ENCODE results near the gene MBOAT2.

MBOAT2 gene

GRCh38 chr2:9018109-9018508 is 14.6 kb upstream of the MBOAT2 start:
- Histone ChIP-seq H3K4me1 (ENCODE audit: control insufficient read depth, low read length) (no peaks in the 10 kb centered on the region), H3K27ac (ENCODE audit: low read depth, low read length) (no peak overlapping the region), H3K4me3 (ENCODE audit: low read length) (no peak overlapping the region), H3K36me3 (ENCODE audit: control insufficient read depth, low read length) (no peaks in the 10 kb centered on the region), H3K4me2 (ENCODE audit: low read length) (no peak overlapping the region), H3K9me3 (ENCODE audit: control insufficient read depth, insufficient read depth, low read length) (0 out of 2 replicates have a peak, but pooled peaks cover 4% of the 10 kb centered on the region), H4K20me1 (ENCODE audit: control insufficient read depth, insufficient read depth, low read depth, low read length) (no peaks in the 10 kb centered on the region), H3F3A (ENCODE audit: control insufficient read depth, insufficient read depth) (no peaks in the 10 kb centered on the region), H3K79me2 (ENCODE audit: control insufficient read depth, low read length) (no peaks in the 10 kb centered on the region), H3K27me3 (ENCODE audit: control insufficient read depth, low read length) (peaks cover 5% of the 10 kb centered on the region), H3K9me2 (replicated peaks; ENCODE audit: control insufficient read depth, low read length) (no peaks in the 10 kb centered on the region)
- TF ChIP-seq EZH2phosphoT487 (IDR thresholded peaks at IDR 0.05; ENCODE audit: borderline replicate concordance, low read length) = no peak
- TF ChIP-seq CTCF (IDR thresholded peaks at IDR 0.05; ENCODE audit: low read depth, low read length, poor library complexity, severe bottlenecking) = no peak

DNA sequence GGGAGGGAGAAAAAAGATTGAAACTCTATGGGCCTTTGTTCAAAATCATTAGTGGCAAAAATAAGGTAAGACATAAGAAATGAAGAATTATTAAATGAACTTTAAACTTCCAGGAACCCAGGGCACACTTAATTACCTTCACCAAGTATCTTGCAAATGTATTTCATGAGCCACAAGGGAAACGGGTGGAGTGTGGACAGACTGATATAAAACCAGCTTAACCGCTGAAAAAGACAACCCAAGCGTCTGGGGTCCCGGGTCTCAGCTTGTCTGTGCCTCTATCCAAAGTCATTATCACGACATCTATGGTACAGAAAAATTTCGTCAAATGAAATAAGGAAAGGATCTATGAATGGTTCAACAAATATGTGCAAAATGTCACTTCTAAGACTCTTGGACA is 13.9 kb upstream of the MBOAT2 start:
- Histone ChIP-seq H3K4me3 (ENCODE audit: low read length) (no peak overlapping the region), H3K4me1 (ENCODE audit: control insufficient read depth, low read length) (no peaks in the 10 kb centered on the region), H3K36me3 (ENCODE audit: control insufficient read depth, low read length) (no peaks in the 10 kb centered on the region), H4K20me1 (ENCODE audit: control insufficient read depth, insufficient read depth, low read depth, low read length) (no peaks in the 10 kb centered on the region), H3K9me2 (replicated peaks; ENCODE audit: control insufficient read depth, low read length) (no peaks in the 10 kb centered on the region), H3K9me3 (ENCODE audit: control insufficient read depth, insufficient read depth, low read length) (0 out of 2 replicates have a peak, but pooled peaks cover 4% of the 10 kb centered on the region), H3K27me3 (ENCODE audit: control insufficient read depth, low read length) (peaks cover 5% of the 10 kb centered on the region), H3K79me2 (ENCODE audit: control insufficient read depth, low read length) (no peaks in the 10 kb centered on the region), H3K27ac (ENCODE audit: low read depth, low read length) (no peak overlapping the region), H3K4me2 (ENCODE audit: low read length) (no peak overlapping the region), H3F3A (ENCODE audit: control insufficient read depth, insufficient read depth) (no peaks in the 10 kb centered on the region)
- TF ChIP-seq CTCF (IDR thresholded peaks at IDR 0.05; ENCODE audit: low read depth, low read length, poor library complexity, severe bottlenecking) (no peak), EZH2phosphoT487 (IDR thresholded peaks at IDR 0.05; ENCODE audit: borderline replicate concordance, low read length) (no peak)

GRCh38 chr2:9015998-9016397 is 12.5 kb upstream of the MBOAT2 start:
- H3F3A ChIP-seq (ENCODE audit: control insufficient read depth, insufficient read depth) = no peaks in the 10 kb centered on the region
- no peak overlapping the region for H3K27ac ChIP-seq (ENCODE audit: low read depth, low read length)
- H4K20me1 ChIP-seq (ENCODE audit: control insufficient read depth, insufficient read depth, low read depth, low read length) = no peaks in the 10 kb centered on the region
- no peaks in the 10 kb centered on the region for H3K79me2 ChIP-seq (ENCODE audit: control insufficient read depth, low read length)
- TF ChIP-seq CTCF (IDR thresholded peaks at IDR 0.05; ENCODE audit: low read depth, low read length, poor library complexity, severe bottlenecking) (no peak), EZH2phosphoT487 (IDR thresholded peaks at IDR 0.05; ENCODE audit: borderline replicate concordance, low read length) (no peak)
- no peaks in the 10 kb centered on the region for H3K9me2 ChIP-seq (replicated peaks; ENCODE audit: control insufficient read depth, low read length)
- no peaks in the 10 kb centered on the region for H3K36me3 ChIP-seq (ENCODE audit: control insufficient read depth, low read length)
- H3K4me3 ChIP-seq (ENCODE audit: low read length) = no peak overlapping the region
- H3K4me1 ChIP-seq (ENCODE audit: control insufficient read depth, low read length) = no peaks in the 10 kb centered on the region
- peaks cover 5% of the 10 kb centered on the region for H3K27me3 ChIP-seq (ENCODE audit: control insufficient read depth, low read length)
- no peaks in the 10 kb centered on the region for H3K9me3 ChIP-seq (ENCODE audit: control insufficient read depth, insufficient read depth, low read length)
- H3K4me2 ChIP-seq (ENCODE audit: low read length) = no peak overlapping the region

GRCh38 chr2:9013403-9013802 is 9.9 kb upstream of the MBOAT2 start:
- no peak overlapping the region for H3K27ac ChIP-seq (ENCODE audit: low read depth, low read length)
- no peaks in the 10 kb centered on the region for H3K4me1 ChIP-seq (ENCODE audit: control insufficient read depth, low read length)
- H3F3A ChIP-seq (ENCODE audit: control insufficient read depth, insufficient read depth) = no peaks in the 10 kb centered on the region
- no peak for TF ChIP-seq CTCF (IDR thresholded peaks at IDR 0.05; ENCODE audit: low read depth, low read length, poor library complexity, severe bottlenecking)
- TF ChIP-seq EZH2phosphoT487 (IDR thresholded peaks at IDR 0.05; ENCODE audit: borderline replicate concordance, low read length) = no peak
- H3K4me2 ChIP-seq (ENCODE audit: low read length) = no peak overlapping the region
- H3K4me3 ChIP-seq (ENCODE audit: low read length) = no peak overlapping the region
- no peaks in the 10 kb centered on the region for H3K9me2 ChIP-seq (replicated peaks; ENCODE audit: control insufficient read depth, low read length)
- no peaks in the 10 kb centered on the region for H3K9me3 ChIP-seq (ENCODE audit: control insufficient read depth, insufficient read depth, low read length)
- H4K20me1 ChIP-seq (ENCODE audit: control insufficient read depth, insufficient read depth, low read depth, low read length) = no peaks in the 10 kb centered on the region
- H3K79me2 ChIP-seq (ENCODE audit: control insufficient read depth, low read length) = no peaks in the 10 kb centered on the region
- no peaks in the 10 kb centered on the region for H3K36me3 ChIP-seq (ENCODE audit: control insufficient read depth, low read length)
- peaks cover 5% of the 10 kb centered on the region for H3K27me3 ChIP-seq (ENCODE audit: control insufficient read depth, low read length)
